Measurements from ENCODE around the gene L3MBTL3.

- TF ChIP-seq CTCF (IDR thresholded peaks at IDR 0.05 in 4 of 5, conservative IDR thresholded peaks at IDR 0.05 in 1 of 5) (no peak), POLR2A (IDR thresholded peaks at IDR 0.05) (no peak)
Measured at GRCh38 chr6:130034378-130035146, 16.2 kb downstream of the L3MBTL3 start.
